Measurements from ENCODE around the gene BCKDK.

- no peak for TF ChIP-seq ZNF384 (IDR thresholded peaks at IDR 0.05)
- TF ChIP-seq TARDBP (IDR thresholded peaks at IDR 0.05), result no peak
- no peak for TF ChIP-seq CTBP1 (IDR thresholded peaks at IDR 0.05; ENCODE audit: borderline replicate concordance)
- TF ChIP-seq SP1 (IDR thresholded peaks at IDR 0.05), result no peak
These were observed 2.2 kb downstream of the BCKDK start for GRCh38 chr16:31110106-31111034.

Measured in HEK293T (cell line).